Activated CD8-positive, alpha-beta memory T cell treated with anti-CD3 and anti-CD28 coated beads, Interleukin-2, amount 50 U/mL, for 4 hours (primary cell): Measurements from ENCODE around the gene WRAP73.

Experiments
- DNase-seq: peaks from one replicate; pipeline ENCODE4 v3.0.0-alpha.2; 2020

Gene WRAP73

GRCh38 chr1:3645666-3646355, 4.1 kb downstream of the WRAP73 start:
- no peak for DNase-seq

DNA sequence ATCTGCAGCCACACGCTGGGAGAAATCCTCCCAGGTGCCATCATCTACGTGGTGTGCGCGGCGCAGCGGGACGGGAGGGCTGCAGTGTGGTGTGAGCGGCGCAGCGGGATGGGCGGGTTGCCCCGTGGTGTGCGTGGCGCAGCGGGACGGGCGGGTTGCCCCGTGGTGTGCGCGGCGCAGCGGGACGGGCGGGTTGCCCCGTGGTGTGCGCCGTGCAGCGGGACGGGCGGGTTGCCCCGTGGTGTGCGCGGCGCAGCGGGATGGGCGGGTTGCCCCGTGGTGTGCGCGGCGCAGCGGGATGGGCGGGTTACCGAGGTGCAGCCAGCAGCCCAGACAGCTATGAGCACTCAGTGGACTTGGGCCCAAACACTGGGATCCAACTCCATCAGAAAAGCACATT, 4.7 kb downstream of the WRAP73 start:
- DNase-seq = no peak

DNA sequence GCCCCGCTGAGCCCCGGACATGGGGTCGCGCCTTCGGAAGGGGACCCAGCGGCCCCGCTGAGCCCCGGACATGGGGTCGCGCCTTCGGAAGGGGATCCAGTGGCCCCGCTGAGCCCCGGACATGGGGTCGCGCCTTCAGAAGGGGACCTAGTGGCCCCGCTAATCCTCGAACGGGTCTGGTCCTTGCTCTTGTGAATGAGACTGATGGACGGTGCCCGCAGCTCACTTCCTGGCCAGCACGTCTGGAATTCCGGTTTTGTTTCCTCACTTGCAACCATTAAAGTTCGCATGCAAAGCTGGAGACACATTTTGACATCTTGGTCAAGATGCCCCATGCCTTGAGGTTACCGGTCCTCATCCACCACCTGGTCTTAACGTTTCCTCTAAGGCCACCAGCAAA, 5.6 kb downstream of the WRAP73 start:
- no peak for DNase-seq

DNA sequence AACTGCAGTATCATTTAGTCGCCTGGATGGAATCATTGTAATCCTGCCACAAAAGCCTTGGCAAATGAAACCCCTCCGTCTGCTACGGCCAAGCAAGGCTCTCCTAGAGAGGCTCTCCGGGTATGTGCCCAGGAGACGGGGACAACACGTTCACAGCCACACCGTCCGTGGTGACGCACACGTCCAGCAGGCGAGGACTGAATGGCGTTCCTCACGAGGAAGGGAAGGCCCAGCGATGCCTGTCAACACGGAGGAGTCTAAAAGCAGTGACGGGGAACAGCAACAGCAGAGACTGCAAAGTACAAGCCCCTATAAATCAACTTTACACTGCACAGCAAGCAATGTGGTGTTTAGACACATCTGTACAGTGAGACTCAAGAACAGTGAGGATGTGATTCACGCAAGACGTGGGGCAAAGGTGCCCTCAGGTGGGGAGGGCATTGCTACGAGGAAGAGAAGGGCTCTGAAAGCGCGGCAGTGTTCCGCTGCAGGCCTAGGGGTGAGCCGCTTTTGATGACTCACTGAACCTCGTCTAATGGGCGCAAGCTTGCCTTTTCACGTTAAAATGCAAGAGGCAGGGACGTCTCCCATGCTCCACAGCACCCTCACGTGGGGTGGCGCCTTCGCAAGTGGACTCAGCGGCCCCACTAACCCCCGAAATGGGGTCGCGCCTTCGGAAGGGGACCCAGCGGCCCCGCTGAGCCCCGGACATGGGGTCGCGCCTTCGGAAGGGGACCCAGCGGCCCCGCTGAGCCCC, 6.8 kb downstream of the WRAP73 start:
- no peak for DNase-seq

GRCh38 chr1:3641816-3642215, 8.1 kb downstream of the WRAP73 start:
- no peak for DNase-seq

- no peak for DNase-seq
These were observed 8.7 kb downstream of the WRAP73 start for GRCh38 chr1:3641046-3641760.

DNA sequence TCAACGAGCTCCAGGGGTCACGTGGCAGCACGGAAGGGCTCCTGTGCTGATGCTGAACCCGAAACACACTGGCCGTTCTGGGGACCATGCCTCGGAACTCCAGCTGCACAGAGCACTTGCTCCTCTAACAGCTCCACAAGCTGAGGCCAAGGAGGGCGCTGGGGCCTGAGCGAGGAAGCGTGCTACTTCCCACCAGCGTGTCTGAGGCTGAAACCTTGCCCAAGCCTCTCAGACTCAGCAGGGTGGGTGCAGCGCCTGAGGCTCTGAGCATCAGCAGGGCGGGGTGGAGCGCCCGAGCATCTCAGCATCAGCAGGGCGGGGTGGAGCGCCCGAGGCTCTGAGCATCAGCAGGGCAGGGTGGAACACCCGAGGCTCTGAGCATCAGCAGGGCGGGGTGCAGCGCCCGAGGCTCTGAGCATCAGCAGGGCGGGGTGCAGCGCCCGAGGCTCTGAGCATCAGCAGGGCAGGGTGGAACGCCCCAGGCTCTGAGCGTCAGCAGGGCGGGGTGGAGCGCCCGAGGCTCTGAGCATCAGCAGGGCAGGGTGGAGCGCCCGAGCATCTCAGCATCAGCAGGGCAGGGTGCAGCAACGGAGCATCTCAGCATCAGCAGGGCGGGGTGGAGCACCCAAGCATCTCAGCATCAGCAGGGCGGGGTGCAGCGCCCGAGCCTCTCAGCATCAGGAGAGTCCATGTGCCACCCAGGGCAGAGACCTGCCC, 9.6 kb downstream of the WRAP73 start:
- no peak for DNase-seq

- DNase-seq = no peak
These were observed 10.4 kb downstream of the WRAP73 start for GRCh38 chr1:3639397-3639911.

DNA sequence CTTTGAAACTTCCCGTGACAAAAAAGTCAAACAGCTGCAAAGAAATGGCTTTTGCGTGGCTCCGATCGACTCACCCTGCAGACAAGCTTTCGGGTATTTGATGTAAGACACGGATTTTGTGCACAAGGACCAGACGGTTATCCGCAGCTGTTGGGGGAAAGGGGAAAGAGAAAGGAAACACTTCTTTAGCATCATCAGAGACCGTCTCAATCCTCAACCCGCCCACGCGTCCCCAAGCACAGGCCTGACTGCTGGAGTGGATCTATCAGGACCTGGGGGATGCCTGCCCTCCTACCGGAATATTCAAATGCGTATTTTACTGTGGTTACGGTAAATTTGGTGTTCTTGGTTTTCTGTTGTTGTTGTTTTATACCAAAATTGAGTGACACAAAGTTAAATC, 11.2 kb downstream of the WRAP73 start:
- no peak for DNase-seq

DNA sequence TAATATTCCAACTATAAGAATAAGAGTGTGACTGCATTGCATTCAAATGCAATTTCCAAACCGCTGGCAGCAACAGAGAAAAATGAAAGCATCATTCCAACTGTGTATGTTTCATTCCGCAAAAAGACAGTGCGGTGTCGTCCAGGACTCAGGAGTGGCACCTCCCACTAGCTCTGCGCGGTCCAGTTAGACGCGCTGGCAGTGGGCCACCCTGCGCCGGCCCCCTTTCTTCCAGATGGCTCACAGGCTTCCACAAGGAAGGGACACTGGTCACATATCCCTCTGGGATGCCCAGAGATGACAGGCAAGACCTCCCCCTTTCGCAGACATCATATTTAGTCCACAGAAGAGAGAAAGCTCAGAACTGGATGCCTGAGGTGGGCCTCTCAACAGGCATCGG, 11.9 kb downstream of the WRAP73 start:
- DNase-seq = no peak

GRCh38 chr1:3636531-3636930, 13.4 kb downstream of the WRAP73 start:
- no peak for DNase-seq

DNA sequence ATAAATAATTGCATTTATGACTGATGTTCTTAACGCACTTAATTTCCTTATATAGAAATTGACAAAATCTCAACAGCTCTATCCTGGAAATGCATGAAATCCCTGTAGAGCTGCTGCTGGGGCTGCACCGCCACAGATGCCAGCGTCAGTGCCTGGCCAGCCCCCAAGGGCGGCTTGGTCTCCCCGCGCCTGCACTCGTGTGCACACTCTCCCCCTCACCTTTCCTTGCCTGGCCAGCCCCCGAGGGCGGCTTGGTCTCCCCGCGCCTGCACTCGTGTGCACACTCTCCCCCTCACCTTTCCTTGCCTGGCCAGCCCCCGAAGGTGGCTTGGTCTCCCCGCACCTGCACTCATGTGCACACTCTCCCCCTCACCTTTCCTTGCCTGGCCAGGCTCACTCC, 13.8 kb downstream of the WRAP73 start:
- no peak for DNase-seq

DNA sequence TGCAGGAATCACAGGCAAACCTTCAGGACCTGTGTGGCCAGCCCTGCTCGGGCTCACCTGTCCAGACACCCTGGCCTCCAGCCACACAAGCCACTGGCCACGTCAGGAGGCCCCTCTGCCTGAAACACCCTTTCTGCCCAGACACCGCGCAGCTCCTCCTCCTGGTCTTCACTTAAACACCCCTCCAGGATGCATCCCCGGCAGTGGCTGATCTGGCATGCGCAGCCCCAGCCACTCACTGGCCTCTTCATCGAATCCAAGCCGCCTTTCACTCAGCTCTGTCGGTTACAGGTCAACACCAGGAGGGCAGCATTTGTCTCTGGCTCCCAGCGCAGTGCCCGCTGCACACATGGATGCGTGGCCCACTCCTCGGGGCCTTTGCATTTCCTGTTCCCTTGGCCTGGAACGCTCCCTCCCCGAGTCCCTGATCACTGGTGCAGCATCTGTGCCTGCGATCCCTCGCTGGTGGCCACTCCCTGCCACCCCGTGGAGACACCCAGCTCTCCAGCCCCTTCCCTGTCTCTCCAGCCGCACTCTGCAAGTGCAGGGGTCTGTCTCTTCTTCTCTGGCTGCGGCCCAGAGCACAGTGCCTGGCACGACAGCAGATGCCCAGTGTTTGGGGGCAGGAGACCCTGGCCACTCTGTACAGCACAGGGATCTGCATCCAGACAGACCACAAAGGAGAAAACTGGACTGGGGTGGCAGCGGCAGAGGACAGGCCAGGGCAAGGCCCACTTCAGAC, 15.7 kb downstream of the WRAP73 start:
- no peak for DNase-seq

- no peak for DNase-seq
These were observed 16.4 kb downstream of the WRAP73 start for GRCh38 chr1:3633344-3634058.

DNA sequence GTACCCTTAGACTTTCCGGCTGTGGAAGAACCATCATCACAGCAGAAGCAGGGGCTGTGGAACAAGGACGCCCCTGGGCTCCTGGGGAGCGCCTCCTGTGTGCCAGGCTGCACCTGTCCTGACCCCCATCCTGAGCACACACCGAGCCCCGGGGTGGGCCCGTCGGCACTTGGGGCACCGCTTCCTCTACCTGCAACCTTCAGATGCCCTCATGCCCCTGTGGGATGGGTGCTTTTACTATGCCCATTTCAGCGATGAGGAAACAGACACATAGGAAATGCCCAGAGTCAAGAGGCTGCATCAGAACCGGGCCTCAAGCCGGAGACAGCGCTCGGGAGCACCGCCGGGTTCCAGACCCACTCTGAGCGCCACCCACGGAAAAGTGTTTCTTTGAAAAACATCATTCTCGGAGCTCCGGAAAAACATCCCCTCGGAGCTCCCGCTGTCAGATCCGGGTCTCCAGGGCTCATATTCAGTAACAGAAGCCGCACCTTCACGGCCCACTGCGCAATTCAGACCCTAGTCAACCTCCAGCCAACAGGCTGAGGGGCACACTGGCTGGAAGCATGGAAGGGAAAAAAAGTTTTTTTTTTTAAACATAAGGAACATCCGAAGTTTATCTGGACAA, 17.1 kb downstream of the WRAP73 start:
- DNase-seq = no peak

DNA sequence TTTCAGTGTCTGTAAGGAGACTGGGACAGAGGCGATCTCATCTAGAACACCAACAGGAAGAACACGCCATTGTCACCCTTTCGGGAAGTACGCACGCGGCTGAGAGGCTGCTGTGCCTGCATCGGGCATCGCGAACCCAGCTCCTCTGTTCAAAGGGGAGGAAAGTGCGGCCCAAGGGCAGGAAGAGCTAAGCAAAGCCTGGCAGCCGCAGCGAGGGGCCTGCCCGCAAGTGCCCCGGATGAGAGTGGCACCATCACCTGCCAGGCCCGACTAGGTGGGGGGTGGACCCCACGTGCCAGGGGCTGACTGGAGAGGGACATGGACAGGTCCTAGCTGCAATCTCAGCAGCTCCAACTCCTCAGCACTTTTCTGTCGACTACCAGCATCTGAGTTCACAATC, 17.6 kb downstream of the WRAP73 start:
- DNase-seq = no peak

DNA sequence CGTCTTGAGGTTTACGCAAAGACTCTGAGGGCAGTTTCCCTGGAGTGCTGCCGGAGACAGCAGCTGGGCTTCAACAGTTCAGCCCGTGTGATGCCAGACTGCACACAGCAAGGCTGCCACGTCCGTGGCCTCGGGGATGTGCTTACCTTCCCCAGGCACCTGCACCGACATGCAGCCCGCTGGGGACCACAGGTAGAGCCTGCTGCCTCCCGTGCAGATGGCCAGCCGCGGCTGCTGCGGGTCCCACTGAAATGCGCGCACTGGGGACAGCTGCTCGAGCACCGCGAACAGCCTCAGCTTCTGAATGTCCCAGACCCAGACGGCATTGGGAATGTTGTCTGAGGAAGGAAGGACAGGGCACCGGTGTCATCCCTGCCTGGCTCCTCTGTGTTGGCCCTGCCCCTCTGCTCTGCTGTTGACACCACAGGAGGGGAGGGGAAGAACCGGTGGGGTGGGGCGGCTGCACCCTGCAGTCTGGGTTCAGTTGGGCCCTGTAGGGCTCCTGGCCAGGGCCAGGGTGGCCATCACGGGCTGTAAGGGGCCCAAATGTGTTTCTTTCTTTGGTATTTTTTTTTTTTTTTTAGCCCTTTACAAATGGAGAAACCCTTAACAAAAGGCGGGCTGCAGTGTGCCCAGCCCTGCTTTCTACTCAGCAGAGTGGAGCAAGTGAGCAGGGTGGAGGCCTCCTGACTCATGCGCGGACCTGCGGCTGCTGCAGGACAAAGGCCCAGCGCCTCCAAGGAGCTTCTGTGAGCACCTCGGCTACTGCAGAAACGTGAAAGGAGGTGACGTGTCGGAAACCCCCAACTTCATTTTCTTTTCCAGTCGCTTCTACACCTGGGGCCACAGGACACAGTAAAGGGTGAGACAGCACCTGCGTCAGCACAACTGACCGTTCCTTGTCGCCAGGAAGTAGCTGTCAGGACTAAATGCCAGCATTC, 18.3 kb downstream of the WRAP73 start:
- no peak for DNase-seq

GRCh38 chr1:3630914-3631313, 19.0 kb downstream of the WRAP73 start:
- no peak for DNase-seq

GRCh38 chr1:3630161-3630611, 19.7 kb downstream of the WRAP73 start:
- no peak for DNase-seq
